ENCODE data around the gene PARVA.
"Not testable (repeated sequence)": the region's sequence is repeated elsewhere in the genome, so short reads cannot be mapped to it uniquely, and the experiment has no call there.

PARVA gene

GRCh38 chr11:12362857-12363256 is 14.5 kb upstream of the PARVA start:
- TF ChIP-seq CTCF (IDR thresholded peaks at IDR 0.05; ENCODE audit: borderline replicate concordance, insufficient read depth, low read depth, low read length): no peak

GRCh38 chr11:12363373-12363772 is 14.0 kb upstream of the PARVA start:
- no peak for TF ChIP-seq CTCF (IDR thresholded peaks at IDR 0.05; ENCODE audit: borderline replicate concordance, insufficient read depth, low read depth, low read length)
- no peak overlapping the region for H3K4me3 ChIP-seq (ENCODE audit: low read depth, low read length)

More at GRCh38 chr11:12362857-12363256, 14.5 kb upstream of the PARVA start:
- no peak overlapping the region for H3K4me3 ChIP-seq (ENCODE audit: low read depth, low read length)

- not testable (repeated sequence) for H3K4me3 ChIP-seq (ENCODE audit: low read depth, low read length)
Measured at GRCh38 chr11:12365965-12366575, 11.3 kb upstream of the PARVA start.

- not testable (repeated sequence) for H3K4me3 ChIP-seq (ENCODE audit: low read depth, low read length)
Measured at GRCh38 chr11:12367057-12367456, 10.3 kb upstream of the PARVA start.

- no peak for TF ChIP-seq CTCF (IDR thresholded peaks at IDR 0.05; ENCODE audit: borderline replicate concordance, insufficient read depth, low read depth, low read length)
Measured at GRCh38 chr11:12372111-12372510, 5.3 kb upstream of the PARVA start.

GRCh38 chr11:12375720-12376119 is 1.7 kb upstream of the PARVA start:
- no peak for TF ChIP-seq CTCF (IDR thresholded peaks at IDR 0.05; ENCODE audit: borderline replicate concordance, insufficient read depth, low read depth, low read length)
- H3K4me3 ChIP-seq (ENCODE audit: low read depth, low read length): no peak overlapping the region

More at GRCh38 chr11:12372111-12372510, 5.3 kb upstream of the PARVA start:
- no peak overlapping the region for H3K4me3 ChIP-seq (ENCODE audit: low read depth, low read length)

- no peak for TF ChIP-seq CTCF (IDR thresholded peaks at IDR 0.05; ENCODE audit: borderline replicate concordance, insufficient read depth, low read depth, low read length)
- no peak overlapping the region for H3K4me3 ChIP-seq (ENCODE audit: low read depth, low read length)
Measured at GRCh38 chr11:12376259-12377081, 901 bp upstream of the PARVA start.
